Activated CD4-positive, alpha-beta T cell treated with anti-CD3 and anti-CD28 coated beads for 36 hours (primary cell): ENCODE measurements around the gene MYO1H. TPM values are rescaled to one million over a fixed set of nuclear protein-coding genes. Genes with fewer than 3 reads are reported as not detected.

Source experiments
- ATAC-seq: fragments of 200-7000 bp; cut with Tn5 transposase; one replicate; pipeline ENCODE4 v1.10.0; 2021; ENCODE audit warnings: mild to moderate bottlenecking, moderate library complexity
- CTCF ChIA-PET: fragments of 350-600 bp; sonication (Branson Sonifier 250); formaldehyde crosslinking; loops from one replicate; lab custom pipeline; 2021; ENCODE audit warnings: antibody characterized with exemption; lab: Charles Lee
- POLR2A ChIA-PET: fragments of 350-600 bp; sonication (Branson Sonifier 250); formaldehyde crosslinking; loops from one replicate; lab custom pipeline; 2021; ENCODE audit warnings: antibody characterized with exemption, inconsistent platforms; lab: Charles Lee
- DNase-seq: peaks from one replicate; pipeline ENCODE4 v3.0.0-alpha.2; 2020
- H3K27ac Mint-ChIP-seq: one replicate; pipeline ENCODE4 v1.8.0; 2021; ENCODE audit warnings: mixed read lengths
- H3K27me3 Mint-ChIP-seq: one replicate; pipeline ENCODE4 v1.8.0; 2021; ENCODE audit warnings: mixed read lengths
- H3K36me3 Mint-ChIP-seq: one replicate; pipeline ENCODE4 v1.8.0; 2021; ENCODE audit warnings: low read depth, mixed read lengths
- H3K4me1 Mint-ChIP-seq: one replicate; pipeline ENCODE4 v1.8.0; 2021; ENCODE audit warnings: mixed read lengths
- H3K4me3 Mint-ChIP-seq: one replicate; pipeline ENCODE4 v1.8.0; 2021; ENCODE audit warnings: mild to moderate bottlenecking, moderate library complexity, mixed read lengths
- H3K9me3 Mint-ChIP-seq: one replicate; pipeline ENCODE4 v1.8.0; 2021; ENCODE audit warnings: low read depth, mixed read lengths
- intact Hi-C, 2 experiments: fragments of 100-400 bp; cut with DNase I in 1 of 2; cut with micrococcal nuclease in 1 of 2; formaldehyde crosslinking; loops; one replicate each; pipeline versions ENCODE4 v1.14.2 to v1.15.1; 2022 to 2024; cut with DNase I, micrococcal nuclease
- total RNA-seq, 2 experiments: library from RNA; stranded (reverse); gene quantifications; one replicate each; pipeline ENCODE4 v1.2.3, GENCODE V29; 2021

Gene MYO1H
- total RNA-seq, 2 experiments from 2014 or later: not detected

DNA sequence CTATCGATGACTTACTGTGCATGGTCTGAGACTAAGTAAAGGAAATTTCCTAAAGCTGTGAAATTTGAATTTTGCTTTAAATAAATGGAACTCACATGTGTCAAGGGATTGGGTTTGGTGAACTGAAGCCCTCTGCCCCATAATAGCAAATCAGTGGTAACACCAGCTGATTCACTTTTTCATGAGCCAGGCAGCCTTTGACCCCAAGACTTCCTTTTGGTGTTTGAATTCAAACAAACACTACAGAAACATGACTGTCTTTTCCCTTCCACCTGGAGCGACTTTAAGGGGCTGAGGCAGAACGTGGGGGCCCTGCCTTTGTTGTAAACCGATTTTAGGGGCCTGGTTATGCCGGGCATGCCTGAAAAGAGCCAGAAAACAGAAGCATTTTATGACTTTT is 100.6 kb downstream of the MYO1H start:
- ChIA-PET POLR2A (no interaction called here), CTCF (interaction anchor here (0.8 to 1.2 kb wide), 2 partner anchors 15 kb away, joined by 3 to 6 read pairs; no protein-coding TSS in a partner anchor)
- intact Hi-C loops: no loop called here
- DNase-seq (no peak), ATAC-seq (no peak)
- H3K36me3 Mint-ChIP-seq: peaks cover 13% of the 10 kb centered on the region
- no peak overlapping the region for H3K4me3 Mint-ChIP-seq
- H3K4me1 Mint-ChIP-seq: no peaks in the 10 kb centered on the region
- H3K27ac Mint-ChIP-seq: no peak overlapping the region
- H3K9me3 Mint-ChIP-seq: no peaks in the 10 kb centered on the region
- H3K27me3 Mint-ChIP-seq: no peaks in the 10 kb centered on the region

DNA sequence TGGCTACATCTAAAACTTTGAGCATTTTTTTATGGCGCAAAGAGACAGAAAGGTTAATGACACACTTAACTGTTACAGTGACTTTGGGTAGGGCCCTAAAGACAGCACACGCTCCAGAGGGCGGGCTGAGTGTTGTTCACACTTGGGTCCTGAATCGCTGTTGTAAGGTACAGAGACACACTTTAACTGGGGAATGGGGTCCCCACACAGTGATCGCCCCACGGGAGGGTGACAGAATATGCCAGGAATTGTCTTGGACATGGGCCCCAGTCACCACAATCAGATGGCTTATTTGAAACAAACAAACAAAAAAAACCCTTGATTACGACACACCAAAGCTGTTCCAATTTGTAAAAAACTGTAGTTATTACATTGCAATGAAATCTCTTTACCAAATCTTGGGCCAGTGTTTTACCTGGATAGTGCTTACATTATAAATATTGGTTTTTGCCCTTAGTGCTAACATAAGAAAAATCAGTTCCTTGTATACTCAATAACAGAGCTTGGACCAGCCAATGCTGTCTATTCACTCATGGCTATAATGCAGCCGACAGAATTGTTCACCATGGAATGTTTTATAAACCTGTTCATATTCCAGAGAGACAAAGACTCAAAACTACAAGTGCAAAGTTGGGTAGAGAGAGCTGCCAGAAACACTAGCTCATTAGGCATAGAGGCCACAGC is 101.1 kb downstream of the MYO1H start:
- no peak for DNase-seq
- H3K36me3 Mint-ChIP-seq: peaks cover 18% of the 10 kb centered on the region
- H3K4me1 Mint-ChIP-seq: no peaks in the 10 kb centered on the region
- intact Hi-C loops: no loop called here
- ChIA-PET CTCF (interaction anchor here (0.6 to 1.2 kb wide), 3 partner anchors 14 to 870 kb away, joined by 3 read pairs; no protein-coding TSS in a partner anchor), POLR2A (no interaction called here)
- no peak overlapping the region for H3K27ac Mint-ChIP-seq
- no peak overlapping the region for H3K4me3 Mint-ChIP-seq
- no peak for ATAC-seq
- H3K27me3 Mint-ChIP-seq: no peaks in the 10 kb centered on the region
- H3K9me3 Mint-ChIP-seq: no peaks in the 10 kb centered on the region

GRCh38 chr12:109449845-109450532 is 102.3 kb downstream of the MYO1H start:
- DNase-seq (no peak), ATAC-seq (no peak)
- Mint-ChIP-seq H3K27ac (no peak overlapping the region), H3K9me3 (no peaks in the 10 kb centered on the region), H3K4me1 (no peaks in the 10 kb centered on the region), H3K4me3 (no peak overlapping the region), H3K36me3 (peaks cover 20% of the 10 kb centered on the region), H3K27me3 (no peaks in the 10 kb centered on the region)
- ChIA-PET CTCF (interaction anchor here (1.2 kb wide), 1 partner anchor 56 kb away, joined by 3 read pairs; no protein-coding TSS in a partner anchor), POLR2A (no interaction called here)
- intact Hi-C loops: no loop called here

DNA sequence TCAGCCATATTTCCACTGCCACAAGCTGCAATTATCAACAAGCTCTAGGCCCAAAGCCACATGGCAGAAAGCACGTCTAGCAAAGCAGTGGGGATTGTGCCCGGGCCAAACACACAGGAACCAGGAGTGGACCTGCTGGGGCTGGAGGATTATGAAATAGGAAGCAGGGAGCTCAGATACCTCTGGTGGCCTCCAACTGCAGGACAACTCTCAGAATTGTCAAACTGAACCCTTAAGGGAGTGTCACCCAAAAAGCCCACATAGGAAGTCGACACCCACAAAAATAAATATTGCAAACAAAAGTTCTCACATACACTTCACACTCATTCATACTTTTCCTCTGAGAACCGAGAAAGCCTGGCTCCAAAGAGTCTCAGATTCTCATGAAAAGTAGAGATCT is 103.3 kb downstream of the MYO1H start:
- DNase-seq (no peak), ATAC-seq (no peak)
- Mint-ChIP-seq H3K27ac (no peak overlapping the region), H3K4me1 (no peaks in the 10 kb centered on the region), H3K9me3 (no peaks in the 10 kb centered on the region), H3K27me3 (no peaks in the 10 kb centered on the region), H3K36me3 (peaks cover 25% of the 10 kb centered on the region), H3K4me3 (no peak overlapping the region)
- POLR2A ChIA-PET: interaction anchor here (0.6 kb wide), 1 partner anchor 249 kb away, joined by 6 read pairs; no protein-coding TSS in a partner anchor
- CTCF ChIA-PET: interaction anchor here (1.8 kb wide), 1 partner anchor 18 kb away, joined by 5 read pairs; no protein-coding TSS in a partner anchor
- intact Hi-C loops: no loop called here

- no peaks in the 10 kb centered on the region for H3K27me3 Mint-ChIP-seq
- intact Hi-C loops: no loop called here
- H3K9me3 Mint-ChIP-seq: no peaks in the 10 kb centered on the region
- no peak overlapping the region for H3K4me3 Mint-ChIP-seq
- H3K27ac Mint-ChIP-seq: no peak overlapping the region
- no peaks in the 10 kb centered on the region for H3K4me1 Mint-ChIP-seq
- DNase-seq: no peak
- no peak for ATAC-seq
- ChIA-PET POLR2A (interaction anchor here (0.6 kb wide), 1 partner anchor 249 kb away, joined by 6 read pairs; no protein-coding TSS in a partner anchor), CTCF (interaction anchor here (1.8 kb wide), 1 partner anchor 18 kb away, joined by 5 read pairs; no protein-coding TSS in a partner anchor)
- H3K36me3 Mint-ChIP-seq: peaks cover 26% of the 10 kb centered on the region
These were observed 103.7 kb downstream of the MYO1H start for GRCh38 chr12:109451400-109451799.

- Mint-ChIP-seq H3K36me3 (peaks cover 37% of the 10 kb centered on the region), H3K27ac (peak overlapping the region; percentile 31), H3K9me3 (no peaks in the 10 kb centered on the region), H3K4me1 (no peaks in the 10 kb centered on the region), H3K27me3 (no peaks in the 10 kb centered on the region), H3K4me3 (no peak overlapping the region)
- ATAC-seq (no peak), DNase-seq (no peak)
- ChIA-PET POLR2A (no interaction called here), CTCF (no interaction called here)
- intact Hi-C loops: no loop called here
These were observed 104.8 kb downstream of the MYO1H start for GRCh38 chr12:109452489-109452888.

DNA sequence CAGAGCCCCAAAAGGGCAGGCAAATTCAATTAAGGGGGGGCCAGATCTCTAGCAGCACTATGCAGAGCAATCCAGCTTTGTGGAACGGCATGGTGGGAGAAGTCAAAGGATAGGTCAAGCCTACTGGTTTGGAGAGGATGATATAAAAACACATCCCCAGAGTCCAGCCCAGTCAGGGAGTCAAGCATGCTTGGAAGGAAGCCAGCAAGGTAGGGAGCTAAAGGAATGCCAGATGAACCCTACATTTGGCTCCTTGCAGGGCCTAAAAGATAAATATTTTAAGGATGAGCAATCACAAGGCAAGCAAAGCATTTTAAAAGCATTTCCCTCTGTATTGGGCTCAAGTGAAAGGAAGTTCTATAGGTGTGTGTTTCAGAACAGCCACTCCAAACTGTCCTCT is 108.0 kb downstream of the MYO1H start:
- no peak for DNase-seq
- POLR2A ChIA-PET: no interaction called here
- H3K9me3 Mint-ChIP-seq: no peaks in the 10 kb centered on the region
- CTCF ChIA-PET: no interaction called here
- no peak overlapping the region for H3K27ac Mint-ChIP-seq
- no peaks in the 10 kb centered on the region for H3K27me3 Mint-ChIP-seq
- peaks cover 15% of the 10 kb centered on the region for H3K4me1 Mint-ChIP-seq
- intact Hi-C loops: no loop called here
- H3K36me3 Mint-ChIP-seq: peaks cover 39% of the 10 kb centered on the region
- no peak for ATAC-seq
- no peak overlapping the region for H3K4me3 Mint-ChIP-seq

DNA sequence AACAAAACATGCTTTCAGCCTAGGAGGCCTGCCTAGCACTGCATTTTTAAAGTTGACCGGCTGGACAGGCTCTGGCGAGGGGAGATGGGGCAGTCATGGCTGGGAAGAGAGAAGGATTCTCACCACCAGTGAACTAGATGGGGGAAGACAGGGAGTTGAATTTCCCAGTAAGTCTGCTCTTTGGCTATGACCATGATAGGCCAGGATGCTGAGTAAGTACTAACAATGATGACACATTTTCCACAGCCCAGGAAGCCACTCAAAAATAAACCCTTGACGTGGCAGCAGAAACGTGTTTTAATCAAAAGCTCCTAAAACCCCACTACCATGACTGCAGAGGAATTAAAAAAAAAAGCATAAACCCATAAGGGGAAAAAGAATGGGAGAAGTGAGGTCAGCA is 110.4 kb downstream of the MYO1H start:
- ATAC-seq: peak; percentile 61
- DNase-seq: no peak
- intact Hi-C loops: no loop called here
- ChIA-PET CTCF (interaction anchor here (0.6 to 1.2 kb wide), 3 partner anchors 25 to 652 kb away, joined by 3 to 5 read pairs (median 3); no protein-coding TSS in a partner anchor), POLR2A (no interaction called here)
- H3K27ac Mint-ChIP-seq: peak overlapping the region; percentile 91
- peaks cover 36% of the 10 kb centered on the region for H3K36me3 Mint-ChIP-seq
- H3K9me3 Mint-ChIP-seq: no peaks in the 10 kb centered on the region
- H3K4me1 Mint-ChIP-seq: peaks cover 29% of the 10 kb centered on the region
- no peaks in the 10 kb centered on the region for H3K27me3 Mint-ChIP-seq
- no peak overlapping the region for H3K4me3 Mint-ChIP-seq

GRCh38 chr12:109458771-109459208 is 111.1 kb downstream of the MYO1H start:
- no peaks in the 10 kb centered on the region for H3K9me3 Mint-ChIP-seq
- intact Hi-C loops: no loop called here
- peaks cover 31% of the 10 kb centered on the region for H3K36me3 Mint-ChIP-seq
- CTCF ChIA-PET: interaction anchor here (0.6 kb wide), 1 partner anchor 276 kb away, joined by 3 read pairs; no protein-coding TSS in a partner anchor
- H3K4me3 Mint-ChIP-seq: no peak overlapping the region
- ATAC-seq: no peak
- peak overlapping the region; percentile 7 for H3K27ac Mint-ChIP-seq
- H3K4me1 Mint-ChIP-seq: peaks cover 36% of the 10 kb centered on the region
- POLR2A ChIA-PET: no interaction called here
- no peaks in the 10 kb centered on the region for H3K27me3 Mint-ChIP-seq
- no peak for DNase-seq

- intact Hi-C loops: no loop called here
- POLR2A ChIA-PET: no interaction called here
- H3K9me3 Mint-ChIP-seq: no peaks in the 10 kb centered on the region
- no peak for ATAC-seq
- CTCF ChIA-PET: no interaction called here
- DNase-seq: no peak
- no peak overlapping the region for H3K27ac Mint-ChIP-seq
- peaks cover 29% of the 10 kb centered on the region for H3K36me3 Mint-ChIP-seq
- peaks cover 41% of the 10 kb centered on the region for H3K4me1 Mint-ChIP-seq
- H3K4me3 Mint-ChIP-seq: no peak overlapping the region
- no peaks in the 10 kb centered on the region for H3K27me3 Mint-ChIP-seq
These were observed 111.5 kb downstream of the MYO1H start for GRCh38 chr12:109459247-109459646.

DNA sequence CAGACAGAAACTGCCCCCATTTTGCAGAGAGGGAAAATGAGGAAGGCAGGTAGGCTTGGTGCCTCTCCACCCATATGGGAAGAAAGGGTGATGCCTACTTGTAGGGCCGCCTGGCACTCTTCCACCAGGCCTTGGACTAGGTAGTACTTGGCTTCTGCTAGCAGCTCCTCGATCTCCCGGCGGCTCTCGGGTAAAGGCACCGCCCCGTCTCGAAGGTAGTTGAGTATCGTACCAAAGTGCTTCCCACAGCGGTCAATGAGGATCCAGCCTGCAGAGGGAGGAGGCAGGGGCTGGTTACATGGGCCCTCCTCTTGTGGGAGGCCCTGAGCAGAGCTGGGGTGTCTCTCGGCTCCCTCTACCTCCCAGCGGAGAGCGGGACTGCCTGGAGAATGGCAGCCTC is 112.8 kb downstream of the MYO1H start:
- ChIA-PET POLR2A (no interaction called here), CTCF (no interaction called here)
- no peak for DNase-seq
- ATAC-seq: no peak
- peaks cover 26% of the 10 kb centered on the region for H3K36me3 Mint-ChIP-seq
- no peaks in the 10 kb centered on the region for H3K27me3 Mint-ChIP-seq
- H3K4me1 Mint-ChIP-seq: peaks cover 42% of the 10 kb centered on the region
- no peak overlapping the region for H3K27ac Mint-ChIP-seq
- H3K9me3 Mint-ChIP-seq: no peaks in the 10 kb centered on the region
- intact Hi-C loops: no loop called here
- no peak overlapping the region for H3K4me3 Mint-ChIP-seq
